Activated effector memory CD4-positive, alpha-beta T cell treated with Interleukin-2 at 50 U/mL for 16 hours (primary cell): Measurements from ENCODE around the gene NPTXR.

Experiments used
- DNase-seq: peaks from one replicate; pipeline ENCODE4 v3.0.0-alpha.2; 2020

Gene NPTXR

DNA sequence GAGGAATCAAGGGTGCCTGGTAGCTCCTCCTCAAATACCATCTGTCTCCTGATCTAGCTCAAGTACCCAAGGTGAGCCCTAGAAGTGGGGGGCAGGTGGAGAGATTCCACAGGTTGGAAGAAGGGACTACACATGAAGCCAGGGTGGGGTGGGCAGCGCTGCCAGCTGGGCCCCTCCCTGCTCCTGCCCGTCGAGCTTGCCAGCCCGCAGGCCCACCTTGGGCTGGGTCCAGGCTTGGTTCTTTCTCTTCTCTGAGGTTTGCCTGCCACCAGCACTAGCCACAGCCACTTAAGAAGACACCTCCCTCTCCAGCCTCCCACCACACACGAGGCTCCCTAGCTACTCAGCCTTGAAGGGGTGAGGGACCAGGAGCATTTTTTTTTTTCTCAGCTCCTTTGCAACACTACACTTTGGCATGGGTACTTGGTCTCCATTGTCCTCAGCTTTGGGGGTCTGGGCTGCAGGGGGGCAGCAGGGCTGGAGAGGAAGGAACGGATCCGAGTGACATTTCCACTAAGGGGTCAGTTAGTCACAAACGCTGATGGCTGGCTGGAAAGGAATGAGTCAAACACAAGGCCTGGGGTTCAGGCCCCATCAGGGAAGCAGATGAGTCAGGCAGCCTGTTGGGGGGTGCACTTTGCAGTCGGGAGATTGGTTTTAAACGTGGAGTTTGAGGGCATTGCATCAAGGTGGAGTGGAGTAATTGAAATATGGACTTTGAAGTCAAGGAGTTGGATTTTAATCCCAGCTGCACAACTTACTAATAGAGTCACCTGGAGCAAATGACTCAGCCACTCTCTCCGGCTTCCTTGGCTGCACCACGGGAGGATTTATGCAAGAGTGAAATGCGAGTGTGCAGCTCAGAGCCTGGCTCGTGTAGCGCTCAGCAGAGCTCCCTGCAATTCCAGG is 7.4 kb upstream of the NPTXR start:
- no peak for DNase-seq

DNA sequence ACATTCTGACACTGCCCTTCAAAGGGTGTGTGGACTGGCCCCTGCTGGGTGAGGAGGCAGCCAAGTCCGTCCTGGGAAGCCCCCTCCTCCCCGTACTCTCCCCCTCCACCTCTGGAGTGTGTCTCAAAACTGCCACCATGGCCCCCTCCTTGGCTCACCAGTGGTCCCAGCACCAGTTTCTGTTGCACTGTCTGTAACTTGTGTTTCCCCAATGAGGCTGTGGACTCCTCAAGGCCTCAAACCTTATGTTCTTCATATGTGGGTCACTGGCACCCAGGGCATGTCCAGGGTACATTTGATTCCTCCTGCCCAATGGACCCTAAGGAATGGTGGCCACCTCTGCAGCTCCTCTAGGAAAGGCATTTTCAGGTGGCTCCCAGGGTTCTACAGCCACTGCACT is 6.6 kb upstream of the NPTXR start:
- DNase-seq = no peak

DNA sequence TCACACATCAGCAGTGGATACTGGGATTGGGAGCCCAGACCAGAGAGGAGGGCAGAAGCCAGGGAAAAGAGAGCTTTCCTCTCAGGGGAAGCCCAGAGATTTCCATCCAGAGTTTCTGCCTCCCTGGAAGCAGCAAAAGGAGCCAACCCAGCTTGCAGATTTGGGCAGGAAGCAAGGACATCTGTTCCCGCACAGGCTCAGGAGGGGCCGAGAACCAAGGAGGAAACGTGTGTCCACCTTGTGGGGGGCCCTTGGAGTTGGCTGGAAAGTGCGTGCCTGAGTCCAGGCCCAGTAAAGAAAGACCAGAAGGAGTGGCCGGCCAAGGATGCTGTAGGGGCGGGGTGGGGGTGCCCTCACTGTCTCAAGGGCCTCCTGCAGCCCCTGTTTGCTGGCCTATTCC is 6.0 kb upstream of the NPTXR start:
- no peak for DNase-seq

DNA sequence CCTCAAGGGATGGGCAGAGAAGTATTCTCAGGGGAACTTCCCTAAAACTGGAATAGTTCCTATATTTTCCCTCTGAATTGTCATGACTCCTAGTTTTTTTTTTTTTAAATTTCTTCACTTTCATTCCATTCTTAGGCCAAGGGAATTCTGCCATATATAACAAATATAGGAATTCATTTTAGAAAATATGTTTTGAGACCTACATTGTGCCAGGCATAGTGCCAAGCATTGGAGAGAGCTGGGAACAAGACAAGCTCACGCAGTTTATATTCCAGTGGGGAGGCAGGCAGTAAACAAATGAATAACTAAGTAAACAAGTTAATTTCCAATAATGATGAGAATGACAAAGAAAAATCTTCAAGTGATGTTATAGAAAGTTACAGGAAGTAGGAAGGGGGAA is 2.6 kb upstream of the NPTXR start:
- no peak for DNase-seq

DNA sequence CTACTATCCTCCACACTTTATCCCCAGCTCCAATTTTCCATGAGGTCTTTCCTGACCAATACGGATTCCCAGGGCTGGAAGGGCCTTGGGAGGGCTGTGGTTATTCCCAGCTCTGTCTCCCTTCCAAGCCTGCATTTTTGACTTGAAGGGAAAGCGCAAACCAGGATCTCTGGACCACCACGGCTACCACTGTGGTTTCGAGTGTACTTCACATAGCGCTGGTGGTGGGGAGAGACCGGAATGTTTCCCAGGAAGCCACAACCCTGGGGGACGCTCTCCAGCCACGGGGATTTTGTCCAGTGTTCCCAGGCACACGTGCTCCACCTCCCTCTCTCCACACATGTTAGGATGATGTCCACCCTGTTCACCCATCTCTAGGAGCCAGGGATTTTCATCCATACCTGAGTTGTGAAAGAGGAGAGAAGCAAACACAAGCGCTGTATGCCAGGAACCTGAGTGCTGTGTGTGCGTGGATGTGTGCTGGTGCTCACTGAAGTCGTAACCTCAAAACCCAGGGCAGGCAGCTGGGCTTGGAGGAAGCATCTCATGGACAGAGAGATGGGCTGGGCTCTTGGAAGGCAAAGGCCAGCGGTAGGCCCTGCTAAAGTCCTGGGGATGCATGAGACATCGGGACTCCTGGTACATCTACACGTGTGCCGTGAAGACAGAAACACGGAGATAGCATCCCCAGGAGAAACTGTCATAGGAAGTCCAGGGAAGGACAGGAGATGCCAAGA is 1.3 kb upstream of the NPTXR start:
- no peak for DNase-seq

DNA sequence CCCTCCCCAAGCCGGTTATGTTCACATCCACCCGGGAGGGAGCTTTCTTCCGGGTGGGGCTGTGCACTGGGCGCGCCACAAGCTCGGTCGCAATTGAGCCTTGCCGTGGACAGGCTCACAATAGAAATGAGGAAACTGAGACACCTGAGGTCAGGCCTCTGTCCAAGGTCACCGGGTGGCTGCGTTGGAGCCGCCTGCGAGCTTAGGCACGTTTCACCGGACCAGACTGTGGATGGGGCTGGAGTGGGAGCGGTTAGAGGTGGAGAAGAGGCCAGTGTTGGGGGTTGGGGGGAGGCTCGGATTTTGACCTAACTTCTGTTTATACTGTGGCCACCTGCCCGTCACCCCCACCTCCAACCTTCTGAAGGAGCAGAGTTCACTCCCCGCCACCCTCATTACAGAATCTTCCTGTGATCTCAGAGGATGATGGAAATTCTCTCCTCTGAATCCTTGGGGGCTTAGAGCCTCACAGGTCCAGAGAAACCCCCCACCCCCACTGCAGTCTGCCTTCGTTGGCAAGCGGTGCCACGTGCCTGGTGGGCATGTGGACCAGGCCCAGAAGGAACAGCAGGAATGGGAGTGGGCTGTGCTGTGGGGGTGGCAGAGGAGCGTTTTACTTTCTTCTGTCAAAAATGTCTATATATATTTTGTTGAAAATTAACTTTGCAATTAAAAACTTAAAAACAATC is 631 bp upstream of the NPTXR start:
- no peak for DNase-seq

DNA sequence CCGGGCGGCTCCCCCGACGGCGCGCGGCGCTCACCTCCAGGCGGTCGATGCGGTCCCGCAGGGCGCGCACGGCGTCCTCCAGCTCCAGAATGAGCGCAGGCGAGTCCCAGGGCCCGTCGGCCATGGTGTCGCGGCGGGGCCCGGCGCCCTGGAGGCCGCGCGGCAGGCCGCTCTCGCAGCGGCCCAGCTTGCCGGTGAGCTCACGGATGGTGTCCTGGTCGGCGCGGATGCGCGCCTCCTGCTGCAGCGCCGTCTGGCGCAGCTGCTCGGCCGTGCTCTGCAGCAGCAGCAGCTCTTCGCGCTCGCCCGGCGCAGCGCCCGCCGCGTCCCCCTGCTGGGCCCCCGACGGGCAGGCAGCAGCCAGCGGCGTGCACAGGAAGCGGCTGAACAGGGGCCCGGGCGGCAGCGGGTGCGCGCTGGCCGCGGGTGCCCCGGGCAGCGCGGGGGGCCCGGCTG is 599 bp downstream of the NPTXR start:
- peak; percentile 40 for DNase-seq

DNA sequence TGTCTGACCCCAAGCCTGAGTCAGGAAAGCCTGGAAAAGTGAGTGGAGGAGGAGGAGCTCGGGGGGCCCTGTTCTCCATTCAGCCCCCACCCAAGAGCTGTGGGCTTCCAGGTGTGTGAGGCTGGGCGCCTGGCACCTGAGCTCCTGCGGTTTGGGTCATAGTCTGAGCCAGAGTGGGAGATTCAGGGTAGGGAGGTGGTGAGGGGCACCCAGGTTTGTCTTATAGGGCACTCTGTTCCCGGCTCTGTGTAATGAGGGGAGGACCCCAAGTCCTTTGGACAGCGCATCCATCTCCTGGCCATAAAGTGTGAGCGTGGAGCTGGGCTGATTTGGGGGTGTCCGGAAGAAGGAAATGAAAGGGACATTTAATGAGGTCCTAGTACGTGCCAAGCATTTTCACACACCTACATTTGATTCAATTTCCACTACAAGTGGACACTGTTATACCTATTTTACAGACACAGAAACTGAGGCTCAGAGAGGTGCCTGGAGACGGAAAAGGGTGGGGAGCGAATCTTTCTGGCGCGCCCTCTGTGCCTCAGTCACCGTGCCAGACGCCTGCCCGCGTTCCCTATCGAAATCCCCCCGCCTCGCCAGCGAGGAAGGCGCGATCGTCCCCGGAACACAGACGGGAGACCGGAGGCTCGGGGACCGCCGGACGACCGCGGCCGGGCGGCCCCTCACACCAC is 1.2 kb downstream of the NPTXR start:
- no peak for DNase-seq

DNA sequence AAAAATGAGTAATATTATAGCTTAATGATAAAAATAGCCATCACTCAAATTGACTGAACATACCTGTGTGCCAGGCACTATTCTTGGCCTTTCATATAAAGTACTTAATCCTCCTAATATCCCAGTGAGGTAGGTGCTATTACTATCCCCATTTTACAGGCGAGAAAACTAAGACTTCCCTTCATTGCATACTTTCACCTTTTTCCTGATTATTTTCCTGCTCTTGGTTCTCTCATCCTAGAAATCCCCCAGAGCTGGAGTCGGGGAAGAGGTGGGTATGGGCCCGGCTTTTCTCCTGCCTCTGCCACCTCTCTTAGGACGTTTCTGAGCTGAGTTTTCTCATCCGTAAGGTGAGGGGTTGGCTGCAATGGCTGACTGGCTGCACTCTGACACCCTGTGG is 2.2 kb downstream of the NPTXR start:
- DNase-seq = no peak

DNA sequence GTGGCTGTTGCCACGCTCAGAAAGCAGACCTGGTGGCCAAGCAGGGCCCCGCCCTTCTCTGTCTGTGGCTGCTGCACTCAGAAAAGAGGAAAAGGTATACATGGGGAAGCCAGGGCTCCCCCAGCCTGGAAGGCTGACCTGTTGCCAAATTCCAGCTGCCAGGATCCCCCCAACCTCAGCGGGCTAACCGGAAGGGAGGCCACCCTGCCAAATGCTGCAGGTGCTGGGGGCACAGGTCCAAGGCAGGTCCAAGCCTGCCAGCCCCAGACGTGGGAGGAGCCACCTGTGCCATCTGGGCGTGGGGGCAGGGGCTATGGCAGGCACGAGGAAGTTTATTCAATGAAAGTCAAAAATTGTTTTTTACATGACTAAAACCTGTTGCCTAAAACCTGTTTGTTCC is 2.6 kb downstream of the NPTXR start:
- DNase-seq = no peak

DNA sequence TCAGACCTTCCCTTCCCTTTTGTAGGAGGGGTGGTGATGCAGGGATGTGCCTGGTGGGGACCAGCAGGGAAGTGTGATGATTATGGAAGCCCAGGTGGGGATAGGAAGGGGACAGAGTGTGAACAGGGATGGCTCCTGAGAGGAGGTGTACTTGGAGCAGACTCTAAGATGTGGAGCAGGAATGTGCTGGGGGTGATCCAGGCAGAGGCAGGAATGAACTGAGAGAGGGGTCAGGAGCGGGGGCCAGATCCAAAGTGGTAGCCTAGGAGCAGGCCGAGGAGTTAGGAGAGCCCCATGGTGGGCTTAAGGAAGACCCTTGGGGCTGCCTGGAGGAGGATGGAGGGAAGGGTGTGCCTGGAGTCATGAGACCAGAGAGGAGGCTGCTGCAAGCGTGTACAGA is 3.7 kb downstream of the NPTXR start:
- DNase-seq = no peak

DNA sequence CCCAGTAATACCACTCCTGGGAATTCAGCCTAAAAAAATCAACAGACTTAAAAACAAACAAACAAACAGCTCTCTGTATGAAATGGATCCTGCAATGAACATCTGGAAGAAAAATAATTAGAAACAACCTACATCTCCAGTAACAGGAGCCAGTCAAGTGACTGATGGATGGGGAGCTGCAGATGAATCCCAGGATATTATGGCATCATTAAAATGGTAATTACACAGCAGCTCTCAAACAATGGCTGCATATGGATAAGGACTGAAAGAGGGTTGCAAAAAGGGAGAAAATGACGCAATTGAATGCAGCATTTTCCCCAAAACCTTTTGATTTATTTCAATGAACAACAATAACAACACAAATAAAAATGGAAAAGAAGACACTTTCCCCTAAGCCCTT is 4.1 kb downstream of the NPTXR start:
- no peak for DNase-seq

DNA sequence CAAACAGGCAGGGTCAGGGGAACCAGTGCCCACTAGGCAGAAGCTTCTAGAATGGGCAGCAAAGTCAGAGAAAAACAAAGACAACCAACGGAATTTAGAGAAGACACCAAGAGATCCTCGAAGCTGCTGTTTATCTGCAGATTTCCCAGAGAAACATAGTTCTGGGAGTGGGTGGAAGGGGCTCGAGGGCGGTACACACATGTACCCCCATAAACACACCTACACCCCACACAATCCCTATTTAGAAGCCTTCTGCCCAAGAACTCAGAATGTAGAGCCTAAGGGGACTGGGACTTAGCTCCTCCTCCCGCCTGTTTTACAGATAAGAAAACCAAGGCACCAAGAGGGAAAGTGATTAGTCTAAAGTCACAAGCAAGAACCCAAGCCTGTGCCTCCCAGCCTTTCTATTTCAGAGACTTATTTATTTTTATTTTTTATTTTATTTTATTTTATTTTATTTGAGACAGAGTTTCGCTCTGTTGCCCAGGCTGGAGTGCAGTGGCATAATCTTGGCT is 6.4 kb downstream of the NPTXR start:
- DNase-seq = no peak

DNA sequence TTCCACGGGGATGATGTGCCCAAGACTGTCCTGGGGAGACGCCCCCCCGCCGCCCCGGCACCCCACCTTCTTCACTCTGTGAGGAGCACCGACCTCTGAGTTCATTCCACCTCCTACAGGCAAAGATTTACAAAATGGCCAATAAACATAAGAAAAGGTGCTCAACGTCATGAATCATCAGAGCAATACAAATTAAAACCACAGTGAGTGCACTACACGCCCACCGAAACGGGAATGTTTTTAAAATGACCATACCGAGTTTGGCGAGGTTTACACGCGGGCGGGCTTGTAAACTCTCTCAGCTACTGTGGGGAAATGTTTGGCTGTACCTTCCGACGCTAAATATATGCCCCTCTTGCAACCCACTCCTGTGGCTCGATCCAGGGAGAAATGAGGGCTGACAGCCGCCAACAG is 7.9 kb downstream of the NPTXR start:
- no peak for DNase-seq

DNA sequence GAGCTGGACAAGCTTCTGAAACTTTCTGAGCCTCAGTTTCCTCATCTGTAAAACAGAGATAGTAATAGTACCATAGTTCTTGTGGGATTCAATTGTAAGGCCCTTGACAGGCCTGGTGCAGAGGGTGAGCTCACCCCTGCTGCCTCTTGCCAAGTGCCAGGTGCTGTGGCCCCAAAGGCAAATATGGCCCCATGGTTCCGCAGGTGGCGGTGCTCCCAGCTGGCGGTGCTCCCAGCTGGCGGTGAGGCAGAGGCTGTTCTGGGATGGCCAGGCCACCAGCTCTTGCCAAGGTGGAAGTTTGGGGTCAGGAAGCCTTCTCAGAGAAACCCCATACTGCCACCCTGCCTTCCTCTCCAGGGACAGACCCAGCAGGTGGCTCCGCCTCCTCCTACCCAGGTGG is 8.8 kb downstream of the NPTXR start:
- DNase-seq = no peak

DNA sequence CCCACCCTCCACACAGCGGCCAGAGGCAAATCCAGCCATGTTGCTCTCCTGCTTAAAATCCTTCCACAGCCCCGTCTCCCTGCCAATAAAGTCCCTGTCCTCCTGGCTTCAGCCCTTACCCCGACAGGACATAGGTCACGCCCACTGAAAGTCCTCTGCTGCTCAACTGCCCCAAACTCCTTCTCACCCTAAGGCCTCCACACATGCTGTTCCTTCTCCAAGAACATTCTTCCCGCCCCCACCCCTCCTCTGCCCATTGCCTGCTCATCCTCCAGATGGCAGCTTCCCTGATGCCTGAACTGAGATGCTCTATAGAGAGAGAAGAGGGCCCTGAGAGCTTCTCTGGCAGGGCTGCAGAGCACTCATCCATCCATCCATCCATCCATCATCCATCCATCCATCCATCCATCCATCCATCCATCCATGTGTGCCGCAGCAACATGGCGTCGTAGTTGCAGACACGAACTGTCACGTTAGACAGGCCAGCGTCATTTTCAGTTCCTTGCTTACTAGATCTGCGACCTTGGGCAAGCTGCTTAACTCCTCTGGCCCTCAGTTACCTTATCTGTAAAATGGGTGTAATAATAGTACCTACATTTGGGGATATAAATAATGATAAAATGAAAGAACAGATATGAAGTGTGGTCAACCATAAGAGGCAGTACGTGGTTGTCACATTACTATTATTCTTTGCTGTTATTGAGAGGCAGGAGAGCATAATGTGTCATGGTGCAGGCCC is 9.4 kb downstream of the NPTXR start:
- DNase-seq = no peak

DNA sequence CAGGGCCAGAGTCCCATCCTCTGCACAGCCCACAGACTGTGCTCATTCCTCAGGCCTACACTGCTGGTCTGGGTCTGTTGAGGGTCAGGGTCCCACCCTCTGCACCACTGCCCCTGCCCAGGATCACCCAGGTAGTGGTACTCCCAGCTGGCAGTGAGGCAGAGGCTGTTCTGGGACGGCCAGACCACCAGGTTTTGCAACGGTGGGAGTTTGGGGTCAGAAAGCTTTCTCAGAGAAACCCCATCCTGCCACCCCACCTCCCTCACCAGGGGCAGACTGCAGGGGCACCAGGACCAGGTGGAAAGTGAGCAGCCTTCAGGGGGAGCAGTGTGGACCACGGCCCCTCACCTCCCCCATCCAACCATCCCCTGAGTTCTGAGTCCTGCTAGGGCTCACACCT is 10.8 kb downstream of the NPTXR start:
- no peak for DNase-seq

DNA sequence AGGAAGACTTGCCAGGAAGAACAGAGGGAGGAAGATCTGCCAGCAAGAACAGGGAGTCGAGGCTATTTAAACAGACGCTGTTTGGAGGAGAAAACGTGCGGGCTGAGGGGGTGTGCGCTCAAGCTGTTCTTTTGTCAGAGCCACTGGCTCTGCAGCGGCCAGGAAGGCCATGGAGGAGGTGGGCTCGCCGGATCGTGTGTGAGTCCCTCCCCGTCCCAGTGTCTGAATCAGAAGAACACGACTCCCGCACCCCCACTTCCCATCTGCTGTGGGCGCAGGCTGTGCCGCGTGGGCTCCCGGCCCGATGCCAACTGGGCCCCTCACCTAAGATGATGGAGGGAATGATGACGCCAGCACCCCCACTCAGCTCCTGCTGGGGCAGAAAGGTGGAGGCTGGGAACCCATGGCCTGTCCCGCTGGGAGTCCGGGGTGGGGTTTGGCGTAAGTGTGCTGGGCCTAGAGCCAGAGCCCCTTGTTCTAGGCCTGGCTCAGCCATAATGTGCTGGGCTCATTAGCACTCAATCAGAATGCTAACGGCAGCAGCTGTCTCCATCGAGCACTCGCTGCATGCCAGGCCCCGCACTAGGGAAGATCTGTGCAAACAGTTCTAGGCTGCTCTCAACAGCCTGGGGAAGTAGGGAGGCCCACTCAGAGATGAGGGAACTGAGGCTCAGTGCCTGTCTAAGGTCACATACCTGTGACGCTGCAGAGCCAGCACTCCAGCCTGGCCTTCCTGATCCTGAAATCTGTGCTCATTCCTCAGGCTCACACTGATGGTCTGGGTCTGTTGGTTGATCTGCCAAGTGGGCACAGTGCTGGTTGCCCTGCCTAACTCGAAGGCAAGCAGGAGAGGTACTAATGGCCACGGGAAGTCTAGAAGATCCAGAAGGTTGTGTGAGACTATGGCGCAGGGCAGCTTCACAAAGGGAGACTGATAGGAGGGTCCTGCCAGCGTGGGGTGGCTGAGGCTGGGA is 11.5 kb downstream of the NPTXR start:
- no peak for DNase-seq

DNA sequence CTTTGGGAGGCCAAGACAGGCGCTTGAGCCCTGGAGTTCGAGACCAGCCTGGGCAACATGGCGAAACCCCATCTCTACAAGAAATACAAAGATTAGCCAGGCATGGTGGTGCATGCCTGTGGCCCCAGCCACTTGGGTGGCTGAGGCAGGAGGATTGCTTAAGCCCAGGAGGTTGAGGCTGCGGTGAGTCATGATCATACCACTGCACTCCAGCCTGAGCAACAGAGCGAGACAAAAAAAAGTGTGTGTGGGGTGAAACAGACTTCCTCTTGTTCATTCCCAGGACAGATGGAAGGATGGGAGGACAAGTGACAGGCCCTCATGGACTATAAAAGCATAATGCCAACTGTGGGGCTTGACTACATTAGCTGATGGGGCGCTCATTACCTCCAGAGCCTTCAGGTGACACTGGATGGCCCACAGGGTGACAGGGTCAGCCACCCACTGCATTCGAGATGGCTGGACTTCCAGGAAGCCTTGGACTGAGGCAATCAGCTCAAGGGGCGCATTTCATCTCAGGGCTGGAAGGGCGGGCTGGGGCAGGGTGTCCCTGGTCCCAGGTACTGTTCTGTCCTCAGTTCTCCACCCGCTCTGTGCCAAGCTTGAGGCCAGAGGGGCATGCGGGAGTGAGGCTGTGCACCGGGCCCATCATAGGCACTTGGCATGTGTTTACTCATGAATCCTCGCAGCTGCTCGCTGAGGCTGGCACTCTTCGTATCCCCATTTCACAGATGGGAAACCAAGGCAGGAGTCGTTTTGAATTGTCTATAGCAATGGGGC is 12.5 kb downstream of the NPTXR start:
- no peak for DNase-seq

DNA sequence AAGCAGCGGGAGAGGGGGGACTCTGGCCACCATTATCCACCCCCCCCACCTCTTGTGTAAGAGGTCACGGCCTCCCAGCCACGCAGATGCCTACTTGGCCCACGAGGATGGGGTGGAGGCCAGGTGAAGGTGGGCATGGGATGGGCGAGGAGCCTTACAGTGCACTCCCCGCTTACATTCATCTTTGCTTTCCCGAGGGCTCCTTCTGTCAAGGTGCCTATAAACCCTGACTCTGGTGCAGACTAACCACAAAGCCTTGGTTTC is 13.1 kb downstream of the NPTXR start:
- no peak for DNase-seq
